ENCODE data around the gene SOWAHB. TPM values are rescaled to one million over a fixed set of nuclear protein-coding genes. Genes with fewer than 3 reads are reported as not detected.
"Not testable (repeated sequence)": the region's sequence is repeated elsewhere in the genome, so short reads cannot be mapped to it uniquely, and the experiment has no call there.

SOWAHB gene
- polyA plus RNA-seq, 3 donors: 5.5 to 6.5 (median 6.4) TPM

GRCh38 chr4:76896614-76897535 lies 1.1 kb downstream of the SOWAHB start:
- peak; percentile 38 for DNase-seq

GRCh38 chr4:76896048-76896447 lies 1.9 kb downstream of the SOWAHB start:
- DNase-seq: no peak

- DNase-seq: no peak
Measured at GRCh38 chr4:76895619-76896018, 2.3 kb downstream of the SOWAHB start.

- DNase-seq: peak; percentile 53
Measured at GRCh38 chr4:76894537-76895255, 3.2 kb downstream of the SOWAHB start.

GRCh38 chr4:76892601-76893000 lies 5.3 kb downstream of the SOWAHB start:
- no peak for DNase-seq

- no peak for DNase-seq
Measured at GRCh38 chr4:76892001-76892400, 5.9 kb downstream of the SOWAHB start.

GRCh38 chr4:76886848-76887441 lies 11.0 kb downstream of the SOWAHB start:
- DNase-seq: no peak

GRCh38 chr4:76886214-76886613 lies 11.7 kb downstream of the SOWAHB start:
- no peak for DNase-seq

GRCh38 chr4:76883147-76883546 lies 14.8 kb downstream of the SOWAHB start:
- no peak for DNase-seq

- no peak for DNase-seq
Measured at GRCh38 chr4:76882630-76883029, 15.3 kb downstream of the SOWAHB start.

GRCh38 chr4:76881375-76881774 lies 16.6 kb downstream of the SOWAHB start:
- no peak for DNase-seq

- no peak for DNase-seq
Measured at GRCh38 chr4:76879731-76880364, 18.1 kb downstream of the SOWAHB start.

GRCh38 chr4:76878641-76879165 lies 19.2 kb downstream of the SOWAHB start:
- DNase-seq: not testable (repeated sequence)

- no peak for DNase-seq
Measured at GRCh38 chr4:76874176-76874575, 23.8 kb downstream of the SOWAHB start.

GRCh38 chr4:76873495-76873894 lies 24.4 kb downstream of the SOWAHB start:
- DNase-seq: no peak

- no peak for DNase-seq
Measured at GRCh38 chr4:76872556-76872955, 25.4 kb downstream of the SOWAHB start.

- not testable (repeated sequence) for DNase-seq
Measured at GRCh38 chr4:76868780-76869179, 29.2 kb downstream of the SOWAHB start.

- DNase-seq: no peak
Measured at GRCh38 chr4:76867880-76868655, 29.9 kb downstream of the SOWAHB start.

- DNase-seq: no peak
Measured at GRCh38 chr4:76867377-76867776, 30.6 kb downstream of the SOWAHB start.

GRCh38 chr4:76866641-76867040 lies 31.3 kb downstream of the SOWAHB start:
- no peak for DNase-seq

- no peak for DNase-seq
Measured at GRCh38 chr4:76858319-76858718, 39.6 kb downstream of the SOWAHB start.

Measured in renal pelvis (tissue), 4 donors.